HepG2 (cell line): ENCODE results near the gene FIGNL1. TPM values are rescaled to one million over a fixed set of nuclear protein-coding genes. Genes with fewer than 3 reads are reported as not detected.

Experiments used
- ATAC-seq: fragments of 200-7000 bp; cut with Tn5 transposase; 3 replicates; pipeline ENCODE4 v1.9.1; 2020; ENCODE audit warnings: mild to moderate bottlenecking, moderate library complexity
- BruUV-seq: library from RNA; stranded (reverse); fragments of 400-500 nt; replicated peaks from 2 replicates; lab custom pipeline; 2021; lab: Mats Ljungman, UMichigan
- CTCF ChIA-PET: fragments of 300-600 bp; formaldehyde crosslinking; extraction: SDS; loops from one replicate; lab custom pipeline; 2021; ENCODE audit warnings: low total read pairs, inconsistent platforms, low intra/inter-chr PET ratio; lab: Yijun Ruan, JAX
- POLR2A ChIA-PET: fragments of 350-600 bp; sonication (Branson Sonifier 250); formaldehyde crosslinking; loops from one replicate; lab custom pipeline; 2020; ENCODE audit warnings: antibody characterized with exemption, inconsistent platforms; lab: Yijun Ruan, JAX
- DNase-seq: peaks from one replicate; pipeline ENCODE4 v3.0.0-alpha.2; 2015; ENCODE audit warnings: low spot score
- FAIRE-seq: peaks from 3 replicates; lab custom pipeline; 2011; peaks lifted over from hg19 to GRCh38; lab: Jason Lieb, UNC
- H2AFZ ChIP-seq: one replicate; pipeline ENCODE4 v1.6.1; 2011; ENCODE audit warnings: low read length, inconsistent platforms
- H3K27ac ChIP-seq: fragments of 300-600 bp; 3 replicates; pipeline ENCODE4 v1.8.0; 2011; ENCODE audit warnings: mixed run types, mild to moderate bottlenecking, mixed read lengths, low read length, inconsistent platforms; ENCODE audit not compliant: insufficient read depth; ENCODE audit errors: extremely low read length
- H3K27me3 ChIP-seq, 2 experiments: fragments of 200-600 bp in 1 of 2; 2 replicates in 1 of 2; 3 replicates in 1 of 2; pipeline versions ENCODE4 v1.6.0 to v1.8.0; 2011; ENCODE audit warnings: low read length in 2 of 2, mild to moderate bottlenecking in 2 of 2, moderate library complexity in 2 of 2, inconsistent platforms in 1 of 2; ENCODE audit not compliant: insufficient read depth in 2 of 2, control insufficient read depth in 1 of 2
- H3K36me3 ChIP-seq, 2 experiments: fragments of 200-600 bp in 1 of 2; replicated peaks in 1 of 2; 2 replicates in 1 of 2; 3 replicates in 1 of 2; pipeline versions ENCODE4 v1.5.1 to v1.8.0; 2011; ENCODE audit warnings: low read length in 2 of 2, inconsistent platforms in 1 of 2; ENCODE audit not compliant: insufficient read depth in 2 of 2, control insufficient read depth in 1 of 2
- H3K4me1 ChIP-seq: 2 replicates; pipeline ENCODE4 v1.5.1; 2012; ENCODE audit warnings: low read length, inconsistent platforms; ENCODE audit not compliant: insufficient read depth
- H3K4me2 ChIP-seq: 2 replicates; pipeline ENCODE4 v1.6.0; 2011; ENCODE audit warnings: low read depth, low read length, inconsistent platforms
- H3K4me3 ChIP-seq, 3 experiments: fragments of 200-600 bp in 1 of 3; sonication (generic), shearing (Covaris generic) in 1 of 3; replicated peaks in 1 of 3; 2 replicates each; pipeline ENCODE4 v1.5.1; 2011 to 2016; ENCODE audit warnings: low read length in 3 of 3, inconsistent platforms in 2 of 3, low read depth in 2 of 3, mild to moderate bottlenecking in 2 of 3, control low read depth in 1 of 3, mixed read lengths in 1 of 3; ENCODE audit not compliant: insufficient read depth in 1 of 3
- H3K79me2 ChIP-seq: one replicate; pipeline ENCODE4 v1.6.1; 2011; ENCODE audit warnings: low read length, inconsistent platforms; ENCODE audit not compliant: insufficient read depth
- H3K9ac ChIP-seq: 2 replicates; pipeline ENCODE4 v1.6.0; 2011; ENCODE audit warnings: mild to moderate bottlenecking, low read depth, low read length, inconsistent platforms; ENCODE audit not compliant: insufficient read depth
- H3K9me3 ChIP-seq: 2 replicates; pipeline ENCODE4 v1.5.1; 2012; ENCODE audit warnings: mild to moderate bottlenecking, low read length
- H4K20me1 ChIP-seq: 2 replicates; pipeline ENCODE4 v1.6.0; 2011; ENCODE audit warnings: inconsistent platforms, mild to moderate bottlenecking, low read length, moderate library complexity; ENCODE audit not compliant: insufficient read depth
- MTF1 ChIP-seq: sonication (generic); formaldehyde crosslinking; IDR thresholded peaks from 2 replicates; pipeline ENCODE4 v1.5.0; 2020; ENCODE audit warnings: missing genetic modification reagents
- PHF21A ChIP-seq: sonication (generic); formaldehyde crosslinking; IDR thresholded peaks from 2 replicates; pipeline ENCODE4 v1.5.0; 2020; ENCODE audit warnings: mild to moderate bottlenecking, missing genetic modification reagents
- PITX1 ChIP-seq: sonication (generic); formaldehyde crosslinking; IDR thresholded peaks from 2 replicates; pipeline ENCODE4 v1.5.1; 2020; ENCODE audit warnings: mild to moderate bottlenecking, missing genetic modification reagents
- SUZ12 ChIP-seq: fragments of 150-350 bp; IDR thresholded peaks from 2 replicates; pipeline ENCODE4 v1.6.1; 2014; ENCODE audit warnings: low read depth, low read length
- TMF1 ChIP-seq: sonication (generic); formaldehyde crosslinking; IDR thresholded peaks from 2 replicates; pipeline ENCODE4 v1.8.1; 2022; ENCODE audit warnings: low read depth, missing genetic modification reagents
- ZNF431 ChIP-seq: sonication (generic); formaldehyde crosslinking; IDR thresholded peaks from 2 replicates; pipeline ENCODE4 v1.9.0; 2022; ENCODE audit warnings: missing genetic modification reagents, low read depth, mild to moderate bottlenecking, borderline replicate concordance
- ZNF503 ChIP-seq: sonication (generic); formaldehyde crosslinking; IDR thresholded peaks from 2 replicates; pipeline ENCODE4 v1.4.0; 2020; ENCODE audit warnings: missing genetic modification reagents
- WGBS: methylation state at CpG from one replicate; pipeline ENCODE4 v1.1.6; 2017; ENCODE audit warnings: low lambda C conversion rate; 5-methylcytosine and 5-hydroxymethylcytosine counted together
- in situ Hi-C: cut with HindIII; loops from 2 replicates; pipeline ENCODE4 v1.10.0; 2017; ENCODE audit warnings: low pct_unique_long_range_greater_than_20kb; ENCODE audit not compliant: extremely low pct_ligation_motif_present
- intact Hi-C: fragments of 100-400 bp; cut with micrococcal nuclease; formaldehyde crosslinking; loops from one replicate; pipeline ENCODE4 v1.10.0; 2022; ENCODE audit not compliant: unreplicated experiment
- polyA plus RNA-seq, 8 experiments: library from polyadenylated mRNA; depleted of rRNA in 3 of 8; stranded (reverse) in 7 of 8; unstranded in 1 of 8; fragments of >200 nt; fragmentation: Illumina TruSeq in 4 of 8; extraction: Trizol in 4 of 8; gene quantifications; 2 replicates each; pipeline versions ENCODE4 v1.2.1 to v1.2.3, GENCODE V29; 2011 to 2016; ENCODE audit warnings: low read depth in 4 of 8, missing spikeins in 1 of 8, mixed read lengths in 1 of 8; ENCODE audit not compliant: insufficient read depth in 1 of 8
- total RNA-seq, 5 experiments: library from RNA; depleted of rRNA; stranded (reverse); fragments of >200 nt; fragmentation: Illumina TruSeq; extraction: Trizol; gene quantifications; 2 replicates each; pipeline ENCODE4 v1.2.3, GENCODE V29; 2016; ENCODE audit warnings: low read depth in 1 of 5

Gene FIGNL1
- total and polyA plus RNA-seq, 2 of the 13 experiments (the other 11 are each of a cell fraction or from before 2014, with no cell fraction given), result 4.0 to 20.9 TPM

- no peak for TF ChIP-seq SUZ12
- TF ChIP-seq TMF1 (CRISPR knock-in tag), result no peak
- no peak for TF ChIP-seq PITX1
- TF ChIP-seq ZNF503, result no peak
Observed at GRCh38 chr7:50473531-50473930, 23.4 kb upstream of the FIGNL1 start (continued).

- H4K20me1 ChIP-seq, result no peaks in the 10 kb centered on the region
- in situ Hi-C loops (loop anchor here (25.0 kb wide), 1 partner anchor 665 kb away; no protein-coding TSS in a partner anchor), intact Hi-C loops (no loop called here)
- BruUV-seq, result no TSS peak
- DNase-seq, result no peak
- H3K4me1 ChIP-seq, result peaks cover 12% of the 10 kb centered on the region
- WGBS, result 95% methylated on average over 7 of the region's 7 CpGs
- H3K9ac ChIP-seq, result no peak overlapping the region
- TF ChIP-seq ZNF431 (no peak), MTF1 (CRISPR knock-in tag) (no peak), PHF21A (CRISPR knock-in tag) (no peak)
- H2AFZ ChIP-seq, result no peak overlapping the region
- no peak for FAIRE-seq
- no peaks in the 10 kb centered on the region for H3K79me2 ChIP-seq
- no peaks in the 10 kb centered on the region for H3K9me3 ChIP-seq
- ChIA-PET CTCF (no interaction called here), POLR2A (no interaction called here)
- H3K4me3 ChIP-seq, result no peak overlapping the region
- no peak for ATAC-seq
- no peak overlapping the region for H3K4me2 ChIP-seq
- peaks cover 5 to 9% of the 10 kb centered on the region in 2 experiments; a peak in 4 of 5 replicates for H3K36me3 ChIP-seq
- H3K27ac ChIP-seq, result no peak overlapping the region
- H3K27me3 ChIP-seq, result no peaks in the 10 kb centered on the region
Observed at GRCh38 chr7:50472427-50472826, 22.3 kb upstream of the FIGNL1 start.
